ENCODE measurements around the gene ZNF574.

GRCh38 chr19:42089191-42089750 lies 13.3 kb downstream of the ZNF574 start:
- TF ChIP-seq CTCF (conservative IDR thresholded peaks at IDR 0.05; ENCODE audit: low read length) (no peak), EZH2phosphoT487 (IDR thresholded peaks at IDR 0.05; ENCODE audit: borderline replicate concordance) (no peak)

Measured in Loucy (cell line).